ENCODE results near the gene CACNA1G.

CACNA1G gene

GRCh38 chr17:50533185-50533584 is 27.3 kb upstream of the CACNA1G start:
- Histone ChIP-seq H3K4me3 (ENCODE audit: low read depth in 1 of 2, low read length in 2 of 2) (peak overlapping the region; percentile 77 to 79), H3K27ac (ENCODE audit: low read depth, low read length) (peak overlapping the region; percentile 92), H3K9me3 (ENCODE audit: control insufficient read depth in 1 of 2, low read length in 2 of 2) (no peaks in the 10 kb centered on the region)

GRCh38 chr17:50533720-50534148 is 26.8 kb upstream of the CACNA1G start:
- Histone ChIP-seq H3K4me1 (ENCODE audit: control insufficient read depth in 1 of 2, insufficient read depth in 2 of 2, low read length in 2 of 2) (peaks cover 52 to 57% of the 10 kb centered on the region in 2 donors), H3K9me3 (ENCODE audit: control insufficient read depth in 1 of 2, low read length in 2 of 2) (no peaks in the 10 kb centered on the region), H3K27ac (ENCODE audit: low read depth, low read length) (peak overlapping the region; percentile 92), H3K36me3 (ENCODE audit: control insufficient read depth in 1 of 2, insufficient read depth in 2 of 2, low read length in 2 of 2) (peaks cover 8 to 9% of the 10 kb centered on the region in 2 donors), H3K27me3 (ENCODE audit: control insufficient read depth in 1 of 2, insufficient read depth in 2 of 2, low read length in 2 of 2) (peaks cover 7 to 16% of the 10 kb centered on the region in 2 donors), H3K9ac (ENCODE audit: low read depth in 1 of 2, low read length in 2 of 2) (peak overlapping the region; percentile 72 to 87), H3K4me3 (ENCODE audit: low read depth in 1 of 2, low read length in 2 of 2) (peak overlapping the region; percentile 77 to 79)

More at GRCh38 chr17:50533185-50533584, 27.3 kb upstream of the CACNA1G start:
- H3K27me3 ChIP-seq (ENCODE audit: control insufficient read depth in 1 of 2, insufficient read depth in 2 of 2, low read length in 2 of 2) = peaks cover 7 to 16% of the 10 kb centered on the region in 2 donors
- H3K4me1 ChIP-seq (ENCODE audit: control insufficient read depth in 1 of 2, insufficient read depth in 2 of 2, low read length in 2 of 2) = peaks cover 47 to 51% of the 10 kb centered on the region in 2 donors
- peak overlapping the region; percentile 72 to 87 for H3K9ac ChIP-seq (ENCODE audit: low read depth in 1 of 2, low read length in 2 of 2)
- peaks cover 8 to 9% of the 10 kb centered on the region in 2 donors for H3K36me3 ChIP-seq (ENCODE audit: control insufficient read depth in 1 of 2, insufficient read depth in 2 of 2, low read length in 2 of 2)

DNA sequence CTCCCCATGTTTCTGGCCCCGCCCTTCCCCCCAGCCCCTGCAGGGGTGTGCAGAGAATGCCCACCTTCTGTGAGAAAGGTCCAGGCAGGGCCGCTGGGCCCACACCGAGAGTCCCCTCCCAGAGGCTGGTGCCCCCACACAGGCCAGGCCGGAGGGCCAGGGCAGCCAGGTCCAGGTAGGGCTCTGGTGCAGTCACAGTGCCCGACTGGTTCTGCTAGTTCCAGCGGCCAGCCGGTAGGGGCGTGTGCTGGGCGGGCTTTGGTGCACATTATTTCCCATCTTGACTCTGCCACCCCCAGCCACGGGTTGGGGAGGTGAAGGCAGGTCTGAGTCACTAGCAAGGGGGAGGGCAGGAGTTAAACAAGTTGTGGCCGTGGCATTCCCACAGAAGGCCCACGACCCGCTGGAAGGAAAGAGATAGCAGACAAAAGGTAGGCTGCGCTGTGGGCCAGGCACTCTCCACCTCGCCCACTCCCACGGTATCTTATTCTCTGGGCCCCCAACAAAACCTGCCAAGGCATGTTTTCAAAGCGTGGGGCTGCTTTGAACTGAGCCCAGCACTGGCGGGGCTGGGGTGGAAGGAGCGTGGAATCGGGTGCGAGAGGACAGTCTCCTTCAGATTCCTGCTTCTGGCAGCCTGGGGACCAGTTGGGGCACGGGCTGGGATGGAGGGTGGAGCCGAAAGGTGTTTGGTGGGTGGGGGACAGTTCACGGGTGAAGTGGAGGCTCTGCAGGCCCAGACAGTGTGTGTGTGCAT is 26.1 kb upstream of the CACNA1G start:
- Histone ChIP-seq H3K27ac (ENCODE audit: low read depth, low read length) (peak overlapping the region; percentile 92), H3K27me3 (ENCODE audit: control insufficient read depth in 1 of 2, insufficient read depth in 2 of 2, low read length in 2 of 2) (peaks cover 7 to 14% of the 10 kb centered on the region in 2 donors), H3K9ac (ENCODE audit: low read depth in 1 of 2, low read length in 2 of 2) (peak overlapping the region; percentile 72 to 87), H3K4me1 (ENCODE audit: control insufficient read depth in 1 of 2, insufficient read depth in 2 of 2, low read length in 2 of 2) (peaks cover 59 to 63% of the 10 kb centered on the region in 2 donors), H3K4me3 (ENCODE audit: low read depth in 1 of 2, low read length in 2 of 2) (peak overlapping the region; percentile 61 to 77), H3K36me3 (ENCODE audit: control insufficient read depth in 1 of 2, insufficient read depth in 2 of 2, low read length in 2 of 2) (peaks cover 10 to 15% of the 10 kb centered on the region in 2 donors), H3K9me3 (ENCODE audit: control insufficient read depth in 1 of 2, low read length in 2 of 2) (no peaks in the 10 kb centered on the region)

GRCh38 chr17:50534979-50535326 is 25.6 kb upstream of the CACNA1G start:
- peaks cover 7 to 14% of the 10 kb centered on the region in 2 donors for H3K27me3 ChIP-seq (ENCODE audit: control insufficient read depth in 1 of 2, insufficient read depth in 2 of 2, low read length in 2 of 2)
- peak overlapping the region; percentile 92 for H3K27ac ChIP-seq (ENCODE audit: low read depth, low read length)
- H3K9ac ChIP-seq (ENCODE audit: low read depth in 1 of 2, low read length in 2 of 2) = peak overlapping the region; percentile 72 to 87
- peak overlapping the region; percentile 61 to 77 for H3K4me3 ChIP-seq (ENCODE audit: low read depth in 1 of 2, low read length in 2 of 2)
- H3K36me3 ChIP-seq (ENCODE audit: control insufficient read depth in 1 of 2, insufficient read depth in 2 of 2, low read length in 2 of 2) = peaks cover 12 to 17% of the 10 kb centered on the region in 2 donors
- no peaks in the 10 kb centered on the region for H3K9me3 ChIP-seq (ENCODE audit: control insufficient read depth in 1 of 2, low read length in 2 of 2)
- H3K4me1 ChIP-seq (ENCODE audit: control insufficient read depth in 1 of 2, insufficient read depth in 2 of 2, low read length in 2 of 2) = peaks cover 64 to 69% of the 10 kb centered on the region in 2 donors

GRCh38 chr17:50535407-50535806 is 25.1 kb upstream of the CACNA1G start:
- Histone ChIP-seq H3K9ac (ENCODE audit: low read depth in 1 of 2, low read length in 2 of 2) (peak overlapping the region; percentile 47 to 72), H3K4me3 (ENCODE audit: low read depth in 1 of 2, low read length in 2 of 2) (peak overlapping the region; percentile 61 to 77), H3K4me1 (ENCODE audit: control insufficient read depth in 1 of 2, insufficient read depth in 2 of 2, low read length in 2 of 2) (peaks cover 69 to 73% of the 10 kb centered on the region in 2 donors), H3K9me3 (ENCODE audit: control insufficient read depth in 1 of 2, low read length in 2 of 2) (no peaks in the 10 kb centered on the region), H3K27me3 (ENCODE audit: control insufficient read depth in 1 of 2, insufficient read depth in 2 of 2, low read length in 2 of 2) (peaks cover 7 to 14% of the 10 kb centered on the region in 2 donors), H3K27ac (ENCODE audit: low read depth, low read length) (no peak overlapping the region), H3K36me3 (ENCODE audit: control insufficient read depth in 1 of 2, insufficient read depth in 2 of 2, low read length in 2 of 2) (peaks cover 12 to 17% of the 10 kb centered on the region in 2 donors)

- Histone ChIP-seq H3K27me3 (ENCODE audit: control insufficient read depth in 1 of 2, insufficient read depth in 2 of 2, low read length in 2 of 2) (peaks cover 7 to 11% of the 10 kb centered on the region in 2 donors), H3K9ac (ENCODE audit: low read depth in 1 of 2, low read length in 2 of 2) (no peak overlapping the region), H3K4me1 (ENCODE audit: control insufficient read depth in 1 of 2, insufficient read depth in 2 of 2, low read length in 2 of 2) (peaks cover 74 to 81% of the 10 kb centered on the region in 2 donors), H3K9me3 (ENCODE audit: control insufficient read depth in 1 of 2, low read length in 2 of 2) (no peaks in the 10 kb centered on the region), H3K27ac (ENCODE audit: low read depth, low read length) (no peak overlapping the region), H3K4me3 (ENCODE audit: low read depth in 1 of 2, low read length in 2 of 2) (no peak overlapping the region), H3K36me3 (ENCODE audit: control insufficient read depth in 1 of 2, insufficient read depth in 2 of 2, low read length in 2 of 2) (peaks cover 12 to 17% of the 10 kb centered on the region in 2 donors)
Measured at GRCh38 chr17:50536683-50537646, 23.6 kb upstream of the CACNA1G start.

DNA sequence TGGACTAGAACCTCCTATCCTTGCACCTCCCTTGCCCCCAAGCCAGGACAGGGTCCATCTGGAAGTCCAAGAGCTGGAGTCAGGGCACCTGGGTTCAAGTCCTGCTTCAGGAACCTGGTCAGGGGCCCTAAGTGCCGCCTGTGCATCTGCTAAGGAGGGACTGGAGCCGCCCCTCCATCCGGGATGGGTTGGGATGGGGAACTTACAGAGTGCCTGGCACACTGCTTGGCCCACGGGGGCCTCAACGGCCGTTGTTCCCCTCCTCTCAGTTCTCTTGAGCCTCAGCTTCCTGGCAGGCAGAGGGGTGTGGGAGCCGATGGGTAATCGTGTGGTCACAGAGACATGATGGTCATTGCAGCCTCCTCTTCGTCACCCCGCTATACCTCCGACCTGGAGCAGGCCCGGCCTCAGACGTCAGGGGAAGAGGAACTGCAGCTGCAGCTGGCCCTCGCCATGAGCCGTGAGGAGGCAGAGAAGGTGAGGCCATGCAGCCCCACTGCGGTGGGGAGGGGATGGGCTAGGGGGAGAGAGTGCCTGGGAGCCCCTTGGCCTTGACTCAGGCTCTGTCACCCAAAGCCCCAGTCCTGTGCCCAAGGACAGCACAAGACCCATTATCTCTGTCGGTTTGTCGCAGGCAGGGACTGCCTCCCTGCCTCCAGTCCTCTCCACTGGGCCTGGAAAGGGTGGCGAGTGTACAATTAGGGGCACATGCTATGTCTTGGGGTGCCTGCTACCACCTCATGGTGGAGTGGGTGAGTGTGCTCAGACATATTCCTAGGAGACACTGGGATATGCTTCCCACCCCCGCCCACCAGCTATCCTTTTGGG is 22.6 kb upstream of the CACNA1G start:
- Histone ChIP-seq H3K4me3 (ENCODE audit: low read depth in 1 of 2, low read length in 2 of 2) (no peak overlapping the region), H3K27ac (ENCODE audit: low read depth, low read length) (no peak overlapping the region), H3K4me1 (ENCODE audit: control insufficient read depth in 1 of 2, insufficient read depth in 2 of 2, low read length in 2 of 2) (peaks cover 76 to 80% of the 10 kb centered on the region in 2 donors), H3K27me3 (ENCODE audit: control insufficient read depth in 1 of 2, insufficient read depth in 2 of 2, low read length in 2 of 2) (peaks cover 0 to 5% of the 10 kb centered on the region in 2 donors), H3K9me3 (ENCODE audit: control insufficient read depth in 1 of 2, low read length in 2 of 2) (no peaks in the 10 kb centered on the region), H3K9ac (ENCODE audit: low read depth in 1 of 2, low read length in 2 of 2) (peak overlapping the region; percentile 30 to 33), H3K36me3 (ENCODE audit: control insufficient read depth in 1 of 2, insufficient read depth in 2 of 2, low read length in 2 of 2) (peaks cover 12 to 17% of the 10 kb centered on the region in 2 donors)

DNA sequence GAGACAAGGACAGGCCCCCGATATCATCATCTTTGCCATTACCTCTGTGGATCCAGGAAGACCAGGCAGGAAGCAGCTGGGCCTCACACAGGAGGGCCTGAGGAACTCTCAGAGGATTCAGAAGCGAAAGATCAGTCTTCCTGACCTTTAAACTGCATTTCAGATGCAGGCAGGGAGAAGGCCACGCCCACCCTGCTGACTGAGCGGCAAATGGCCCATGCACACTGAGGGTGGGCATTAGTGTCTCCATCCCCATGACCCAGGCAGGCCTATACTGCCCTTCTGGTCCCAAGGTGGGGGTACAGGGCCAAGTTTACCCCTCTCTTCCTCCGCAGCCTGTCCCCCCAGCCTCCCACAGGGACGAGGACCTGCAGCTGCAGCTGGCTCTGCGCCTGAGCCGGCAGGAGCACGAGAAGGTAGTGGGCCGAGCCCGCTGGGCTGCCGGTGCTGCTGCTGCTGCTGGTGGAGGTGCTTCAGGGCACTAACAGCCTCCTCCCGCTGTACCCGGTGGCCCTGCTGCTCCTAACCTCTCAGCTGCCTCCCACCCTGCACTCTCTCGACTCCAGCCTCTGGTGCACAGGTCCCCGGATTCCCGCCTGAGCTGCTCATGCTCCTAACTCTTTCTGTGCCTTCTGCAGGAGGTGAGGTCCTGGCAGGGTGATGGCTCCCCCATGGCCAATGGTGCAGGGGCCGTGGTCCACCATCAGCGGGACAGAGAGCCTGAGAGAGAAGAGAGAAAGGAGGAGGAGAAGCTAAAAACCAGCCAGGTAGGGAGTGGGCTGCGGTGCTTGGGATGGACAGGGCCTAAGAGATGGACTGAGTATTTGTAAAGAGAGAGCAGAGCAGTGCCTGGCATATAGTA is 21.7 kb upstream of the CACNA1G start:
- Histone ChIP-seq H3K9ac (ENCODE audit: low read depth in 1 of 2, low read length in 2 of 2) (peak overlapping the region; percentile 30 to 33), H3K4me3 (ENCODE audit: low read depth in 1 of 2, low read length in 2 of 2) (no peak overlapping the region), H3K4me1 (ENCODE audit: control insufficient read depth in 1 of 2, insufficient read depth in 2 of 2, low read length in 2 of 2) (peaks cover 80 to 85% of the 10 kb centered on the region in 2 donors), H3K27me3 (ENCODE audit: control insufficient read depth in 1 of 2, insufficient read depth in 2 of 2, low read length in 2 of 2) (no peaks in the 10 kb centered on the region), H3K36me3 (ENCODE audit: control insufficient read depth in 1 of 2, insufficient read depth in 2 of 2, low read length in 2 of 2) (peaks cover 12 to 17% of the 10 kb centered on the region in 2 donors), H3K9me3 (ENCODE audit: control insufficient read depth in 1 of 2, low read length in 2 of 2) (no peaks in the 10 kb centered on the region), H3K27ac (ENCODE audit: low read depth, low read length) (no peak overlapping the region)

All from duodenal mucosa (tissue), 2 donors.